Activated B cell treated with CpG ODN at 0.5 μM for 24 hours (primary cell): ENCODE measurements around the gene MAD1L1. TPM values are rescaled to one million over a fixed set of nuclear protein-coding genes. Genes with fewer than 3 reads are reported as not detected.

Experiments
- ATAC-seq: fragments of 200-7000 bp; cut with Tn5 transposase; one replicate; pipeline ENCODE4 v1.10.0; 2021; ENCODE audit warnings: low read depth, mild to moderate bottlenecking, moderate library complexity
- CTCF ChIA-PET: fragments of 350-600 bp; sonication (Branson Sonifier 250); formaldehyde crosslinking; loops from one replicate; lab custom pipeline; 2021; ENCODE audit warnings: antibody characterized with exemption; lab: Charles Lee
- POLR2A ChIA-PET: fragments of 350-600 bp; sonication (Branson Sonifier 250); formaldehyde crosslinking; loops from one replicate; lab custom pipeline; 2021; ENCODE audit warnings: antibody characterized with exemption; lab: Charles Lee
- DNase-seq: peaks from one replicate; pipeline ENCODE4 v3.0.0; 2022
- H3K27ac Mint-ChIP-seq: one replicate; pipeline ENCODE4 v1.8.0; 2020; ENCODE audit warnings: mixed read lengths
- H3K27me3 Mint-ChIP-seq: one replicate; pipeline ENCODE4 v1.8.0; 2021; ENCODE audit warnings: mixed read lengths
- H3K36me3 Mint-ChIP-seq: one replicate; pipeline ENCODE4 v1.8.0; 2021; ENCODE audit warnings: low read depth, mixed read lengths
- H3K4me1 Mint-ChIP-seq: one replicate; pipeline ENCODE4 v1.8.0; 2021; ENCODE audit warnings: mixed read lengths
- H3K4me3 Mint-ChIP-seq: one replicate; pipeline ENCODE4 v1.8.0; 2020; ENCODE audit warnings: mild to moderate bottlenecking, mixed read lengths
- H3K9me3 Mint-ChIP-seq: one replicate; pipeline ENCODE4 v1.8.0; 2020; ENCODE audit warnings: mixed read lengths
- intact Hi-C: fragments of 100-400 bp; cut with micrococcal nuclease; formaldehyde crosslinking; loops from one replicate; pipeline ENCODE4 v1.15.1; 2024
- total RNA-seq: library from RNA; stranded (reverse); gene quantifications from 2 replicates; pipeline ENCODE4 v1.2.3, GENCODE V29; 2022
- TF ChIP-seq, protein P1 (sequence below): fragments of 200-600 bp; IDR thresholded peaks from one replicate; pipeline ENCODE4 v1.8.0; 2022; ENCODE audit warnings: antibody characterized with exemption, mild to moderate bottlenecking

Gene MAD1L1
- total RNA-seq, 1 donor from 2014 or later = 54.6 TPM

GRCh38 chr7:2029211-2029905 is 203.4 kb downstream of the MAD1L1 start:
- Mint-ChIP-seq H3K9me3 (peaks cover 25% of the 10 kb centered on the region), H3K4me3 (no peak overlapping the region)
- CTCF ChIA-PET = no interaction called here

GRCh38 chr7:2028733-2029132 is 204.0 kb downstream of the MAD1L1 start:
- peaks cover 26% of the 10 kb centered on the region for H3K9me3 Mint-ChIP-seq
- no peak overlapping the region for H3K4me3 Mint-ChIP-seq
- intact Hi-C loops = no loop called here
- H3K36me3 Mint-ChIP-seq = peaks cover 18% of the 10 kb centered on the region
- H3K27me3 Mint-ChIP-seq = no peaks in the 10 kb centered on the region
- TF ChIP-seq, protein P1, sequence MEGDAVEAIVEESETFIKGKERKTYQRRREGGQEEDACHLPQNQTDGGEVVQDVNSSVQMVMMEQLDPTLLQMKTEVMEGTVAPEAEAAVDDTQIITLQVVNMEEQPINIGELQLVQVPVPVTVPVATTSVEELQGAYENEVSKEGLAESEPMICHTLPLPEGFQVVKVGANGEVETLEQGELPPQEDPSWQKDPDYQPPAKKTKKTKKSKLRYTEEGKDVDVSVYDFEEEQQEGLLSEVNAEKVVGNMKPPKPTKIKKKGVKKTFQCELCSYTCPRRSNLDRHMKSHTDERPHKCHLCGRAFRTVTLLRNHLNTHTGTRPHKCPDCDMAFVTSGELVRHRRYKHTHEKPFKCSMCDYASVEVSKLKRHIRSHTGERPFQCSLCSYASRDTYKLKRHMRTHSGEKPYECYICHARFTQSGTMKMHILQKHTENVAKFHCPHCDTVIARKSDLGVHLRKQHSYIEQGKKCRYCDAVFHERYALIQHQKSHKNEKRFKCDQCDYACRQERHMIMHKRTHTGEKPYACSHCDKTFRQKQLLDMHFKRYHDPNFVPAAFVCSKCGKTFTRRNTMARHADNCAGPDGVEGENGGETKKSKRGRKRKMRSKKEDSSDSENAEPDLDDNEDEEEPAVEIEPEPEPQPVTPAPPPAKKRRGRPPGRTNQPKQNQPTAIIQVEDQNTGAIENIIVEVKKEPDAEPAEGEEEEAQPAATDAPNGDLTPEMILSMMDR = no peak
- H3K4me1 Mint-ChIP-seq = peaks cover 38% of the 10 kb centered on the region
- ChIA-PET CTCF (no interaction called here), POLR2A (interaction anchor here (0.7 kb wide), 1 partner anchor 537 kb away, joined by 5 read pairs; no protein-coding TSS in a partner anchor)
- no peak for DNase-seq
- H3K27ac Mint-ChIP-seq = no peak overlapping the region
- no peak for ATAC-seq

More at GRCh38 chr7:2029211-2029905, 203.4 kb downstream of the MAD1L1 start:
- Mint-ChIP-seq H3K27ac (no peak overlapping the region), H3K4me1 (peaks cover 33% of the 10 kb centered on the region), H3K36me3 (peaks cover 18% of the 10 kb centered on the region), H3K27me3 (no peaks in the 10 kb centered on the region)
- ATAC-seq = no peak
- intact Hi-C loops = no loop called here
- POLR2A ChIA-PET = no interaction called here
- TF ChIP-seq, protein P1 = no peak
- no peak for DNase-seq

- Mint-ChIP-seq H3K27ac (no peak overlapping the region), H3K4me1 (peaks cover 33% of the 10 kb centered on the region), H3K4me3 (no peak overlapping the region), H3K9me3 (peaks cover 26% of the 10 kb centered on the region), H3K36me3 (peaks cover 18% of the 10 kb centered on the region), H3K27me3 (no peaks in the 10 kb centered on the region)
- TF ChIP-seq, protein P1 = no peak
- intact Hi-C loops = no loop called here
- ChIA-PET POLR2A (no interaction called here), CTCF (no interaction called here)
- DNase-seq = no peak
- no peak for ATAC-seq
Measured at GRCh38 chr7:2025188-2025587, 207.6 kb downstream of the MAD1L1 start.

DNA sequence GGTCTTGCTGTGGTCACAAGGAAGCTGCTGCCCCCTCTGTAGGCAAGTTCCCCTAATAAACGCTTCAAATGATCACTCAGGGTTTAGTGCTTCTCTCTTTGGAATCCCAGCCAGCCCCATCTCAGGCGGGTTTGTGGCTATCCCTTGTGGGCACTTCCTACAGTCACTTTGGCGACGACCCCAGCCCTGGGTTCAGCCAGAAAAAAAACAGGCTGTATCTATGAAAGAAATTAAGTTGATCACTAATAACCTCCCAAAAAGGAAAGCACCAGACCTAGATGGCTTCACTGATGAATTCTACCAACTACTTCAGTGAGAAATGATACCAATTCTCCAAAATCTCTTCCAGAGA is 208.2 kb downstream of the MAD1L1 start:
- Mint-ChIP-seq H3K36me3 (peaks cover 18% of the 10 kb centered on the region), H3K27me3 (no peaks in the 10 kb centered on the region), H3K4me1 (peaks cover 37% of the 10 kb centered on the region), H3K27ac (no peak overlapping the region), H3K4me3 (no peak overlapping the region), H3K9me3 (peaks cover 26% of the 10 kb centered on the region)
- ChIA-PET POLR2A (no interaction called here), CTCF (no interaction called here)
- intact Hi-C loops = no loop called here
- DNase-seq = no peak
- TF ChIP-seq, protein P1 = no peak
- no peak for ATAC-seq

GRCh38 chr7:2023877-2024566 is 208.7 kb downstream of the MAD1L1 start:
- H3K27me3 Mint-ChIP-seq = no peaks in the 10 kb centered on the region
- H3K9me3 Mint-ChIP-seq = peaks cover 23% of the 10 kb centered on the region
- TF ChIP-seq, protein P1 = no peak
- CTCF ChIA-PET = no interaction called here
- POLR2A ChIA-PET = interaction anchor here (0.9 kb wide), 1 partner anchor 14 kb away, joined by 3 read pairs; no protein-coding TSS in a partner anchor
- DNase-seq (no peak), ATAC-seq (no peak)
- H3K4me3 Mint-ChIP-seq = no peak overlapping the region
- no peak overlapping the region for H3K27ac Mint-ChIP-seq
- peaks cover 41% of the 10 kb centered on the region for H3K4me1 Mint-ChIP-seq
- intact Hi-C loops = no loop called here
- peaks cover 15% of the 10 kb centered on the region for H3K36me3 Mint-ChIP-seq
